Activated CD8-positive, alpha-beta memory T cell treated with anti-CD3 and anti-CD28 coated beads, Interleukin-2, amount 10 ng/mL, durations not matched to agents 7 days and 5 days (primary cell): ENCODE measurements around the gene LIMCH1. TPM values are rescaled to one million over a fixed set of nuclear protein-coding genes. Genes with fewer than 3 reads are reported as not detected.

Experiments
- ATAC-seq: fragments of 150-1000 bp; cut with Tn5 transposase; one replicate; pipeline ENCODE4 v1.10.0; 2021; ENCODE audit warnings: moderate library complexity
- CTCF ChIA-PET: fragments of 350-600 bp; sonication (Branson Sonifier 250); formaldehyde crosslinking; loops from one replicate; lab custom pipeline; 2021; ENCODE audit warnings: antibody characterized with exemption; lab: Charles Lee
- DNase-seq: peaks from one replicate; pipeline ENCODE4 v3.0.0-alpha.2; 2020
- H3K27ac Mint-ChIP-seq: one replicate; pipeline ENCODE4 v1.8.0; 2021; ENCODE audit warnings: mild to moderate bottlenecking, mixed read lengths
- H3K27me3 Mint-ChIP-seq: one replicate; pipeline ENCODE4 v1.8.0; 2021; ENCODE audit warnings: mixed read lengths
- H3K36me3 Mint-ChIP-seq: one replicate; pipeline ENCODE4 v1.8.0; 2021; ENCODE audit warnings: mild to moderate bottlenecking, mixed read lengths
- H3K4me1 Mint-ChIP-seq: one replicate; pipeline ENCODE4 v1.8.0; 2021; ENCODE audit warnings: mixed read lengths
- H3K4me3 Mint-ChIP-seq: one replicate; pipeline ENCODE4 v1.8.0; 2021; ENCODE audit warnings: mild to moderate bottlenecking, moderate library complexity, mixed read lengths
- H3K9me3 Mint-ChIP-seq: one replicate; pipeline ENCODE4 v1.8.0; 2022; ENCODE audit warnings: low read depth, mixed read lengths
- total RNA-seq, 2 experiments: library from RNA; stranded (reverse); gene quantifications; one replicate each; pipeline ENCODE4 v1.2.3, GENCODE V29; 2021

The LIMCH1 gene
- total RNA-seq, 2 experiments from 2014 or later: not detected

DNA sequence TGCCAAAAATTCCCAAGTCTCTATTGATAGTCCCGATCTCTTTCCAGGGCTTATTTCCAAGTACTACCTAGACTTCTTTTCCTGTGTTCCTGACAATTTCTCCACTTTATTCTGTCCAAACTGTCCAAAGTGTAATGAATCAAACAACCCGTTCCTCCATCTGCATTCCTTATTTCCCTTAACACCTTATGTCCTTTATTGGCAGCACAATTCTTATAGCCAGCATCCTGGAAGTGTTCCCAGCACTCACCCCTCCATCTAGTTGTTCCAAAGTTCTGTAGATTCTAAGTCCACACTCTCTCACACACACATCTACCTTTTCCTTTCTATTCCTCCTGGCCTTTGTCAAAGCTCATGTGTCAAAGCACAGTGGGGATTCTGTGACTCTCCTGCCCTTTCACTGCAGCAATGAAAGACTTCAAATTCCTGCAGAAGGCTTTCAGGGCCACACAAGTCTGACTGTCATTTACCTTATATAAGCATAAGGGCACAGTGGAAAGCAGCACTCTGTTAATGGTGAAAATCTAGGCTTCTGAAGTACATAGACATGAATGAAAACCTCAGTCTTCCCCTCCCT is 22.1 kb downstream of the LIMCH1 start:
- no peak overlapping the region for H3K27ac Mint-ChIP-seq
- H3K9me3 Mint-ChIP-seq: no peaks in the 10 kb centered on the region
- DNase-seq (no peak), ATAC-seq (no peak)
- peaks cover 6% of the 10 kb centered on the region for H3K27me3 Mint-ChIP-seq
- no peaks in the 10 kb centered on the region for H3K36me3 Mint-ChIP-seq
- H3K4me1 Mint-ChIP-seq: no peaks in the 10 kb centered on the region
- H3K4me3 Mint-ChIP-seq: no peak overlapping the region
- CTCF ChIA-PET: no interaction called here

DNA sequence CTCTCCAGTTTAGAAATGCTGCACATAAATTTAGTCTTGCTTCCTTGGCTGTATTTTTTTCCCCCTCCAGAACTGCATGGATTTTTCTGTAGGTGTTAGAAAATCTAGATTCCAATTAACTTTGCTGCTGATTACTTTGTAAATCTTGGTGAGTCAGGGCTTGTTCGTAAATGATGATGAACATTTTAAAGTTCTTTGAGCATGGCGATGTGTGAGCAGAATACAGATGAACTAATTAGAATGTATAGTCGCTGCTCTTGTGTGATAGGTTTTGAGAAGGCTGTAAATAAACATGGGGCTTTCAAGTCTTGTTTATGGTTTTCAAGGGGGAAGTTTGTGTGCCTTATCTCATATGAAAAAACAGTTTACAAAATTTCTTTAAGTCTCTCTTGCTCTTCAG is 23.3 kb downstream of the LIMCH1 start:
- Mint-ChIP-seq H3K4me1 (no peaks in the 10 kb centered on the region), H3K27me3 (peaks cover 6% of the 10 kb centered on the region), H3K4me3 (no peak overlapping the region), H3K27ac (no peak overlapping the region), H3K9me3 (no peaks in the 10 kb centered on the region), H3K36me3 (no peaks in the 10 kb centered on the region)
- CTCF ChIA-PET: no interaction called here
- DNase-seq: no peak
- ATAC-seq: no peak

DNA sequence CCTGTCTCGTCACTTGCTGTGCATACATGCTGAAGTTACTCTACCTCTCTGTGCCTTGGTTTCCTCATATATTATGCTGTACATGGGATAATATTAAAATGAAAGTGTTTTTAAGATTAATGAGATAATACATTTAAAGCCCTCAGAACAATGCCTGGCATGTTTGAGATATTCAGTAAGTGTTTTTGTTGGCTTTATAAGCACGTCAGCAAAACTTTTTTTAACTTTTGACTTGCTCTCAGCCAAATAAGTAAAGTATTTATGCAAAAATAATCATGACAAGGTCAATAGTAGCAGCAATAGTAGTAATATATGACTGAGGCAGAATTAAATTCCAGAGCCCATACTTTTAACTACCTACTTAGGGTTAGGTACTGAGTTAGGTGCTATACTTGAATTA is 29.2 kb downstream of the LIMCH1 start:
- Mint-ChIP-seq H3K9me3 (no peaks in the 10 kb centered on the region), H3K4me1 (no peaks in the 10 kb centered on the region), H3K27ac (no peak overlapping the region), H3K27me3 (peaks cover 6% of the 10 kb centered on the region), H3K4me3 (no peak overlapping the region), H3K36me3 (no peaks in the 10 kb centered on the region)
- CTCF ChIA-PET: no interaction called here
- no peak for DNase-seq
- no peak for ATAC-seq

DNA sequence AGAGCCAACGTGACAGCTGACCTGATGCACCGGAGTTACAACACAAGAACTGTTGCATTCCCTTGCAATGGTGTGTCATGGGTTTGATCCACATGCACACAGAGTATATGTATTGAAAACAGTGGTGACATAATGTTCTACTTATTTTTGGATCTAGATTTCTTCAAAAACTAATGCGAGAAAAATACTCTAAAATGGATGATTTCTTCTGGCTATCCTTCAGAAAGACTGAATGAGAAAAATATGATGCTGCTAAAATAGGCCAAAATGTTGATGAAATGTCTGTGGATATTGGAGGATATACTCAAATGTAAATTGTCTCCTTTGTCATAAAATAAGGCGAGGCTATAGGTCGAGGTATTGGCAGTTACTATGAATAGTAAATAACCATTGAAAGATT is 30.4 kb downstream of the LIMCH1 start:
- Mint-ChIP-seq H3K4me1 (no peaks in the 10 kb centered on the region), H3K4me3 (no peak overlapping the region), H3K36me3 (no peaks in the 10 kb centered on the region), H3K27ac (no peak overlapping the region), H3K9me3 (no peaks in the 10 kb centered on the region), H3K27me3 (peaks cover 6% of the 10 kb centered on the region)
- CTCF ChIA-PET: no interaction called here
- ATAC-seq: no peak
- DNase-seq: no peak

DNA sequence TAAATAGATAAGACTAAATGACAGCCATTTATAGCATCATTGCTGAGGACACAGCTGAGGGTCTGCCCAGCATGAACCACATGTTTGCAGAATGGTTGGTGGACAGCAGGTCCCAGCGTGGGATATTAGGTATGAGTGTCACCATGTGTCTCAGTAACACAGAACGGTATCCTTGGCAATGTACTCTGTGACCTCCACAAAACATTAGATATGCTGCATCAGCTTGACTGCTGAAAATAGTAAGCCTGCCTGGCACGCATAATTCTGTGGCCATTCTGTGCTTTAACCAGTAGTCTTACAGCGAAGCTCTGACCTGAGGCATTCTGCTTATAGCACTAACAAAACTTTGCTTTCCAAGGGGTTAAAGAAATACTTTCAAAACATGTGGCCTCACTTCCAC is 32.0 kb downstream of the LIMCH1 start:
- H3K4me1 Mint-ChIP-seq: no peaks in the 10 kb centered on the region
- H3K27me3 Mint-ChIP-seq: no peaks in the 10 kb centered on the region
- H3K27ac Mint-ChIP-seq: no peak overlapping the region

DNA sequence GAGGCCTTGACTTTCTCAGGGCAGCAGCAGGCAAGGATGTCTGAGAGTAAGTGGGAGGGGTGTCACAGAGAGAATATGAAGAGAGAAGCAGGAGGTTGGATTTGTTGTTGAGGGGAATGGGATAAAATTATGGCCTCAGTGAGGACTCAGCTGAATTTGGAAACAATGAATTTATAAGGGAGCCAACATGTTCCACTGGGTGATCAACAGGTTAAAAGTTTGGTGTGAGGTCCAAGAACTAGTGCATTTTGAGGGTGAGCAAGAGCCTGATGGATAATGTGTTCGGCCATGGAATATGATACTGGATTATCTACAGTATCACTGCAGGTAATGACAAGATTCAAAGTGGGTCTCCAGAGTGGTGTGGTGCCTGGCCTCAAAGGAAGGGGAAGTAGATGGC is 33.5 kb downstream of the LIMCH1 start:
- Mint-ChIP-seq H3K27ac (no peak overlapping the region), H3K9me3 (no peaks in the 10 kb centered on the region), H3K36me3 (no peaks in the 10 kb centered on the region), H3K27me3 (no peaks in the 10 kb centered on the region), H3K4me1 (no peaks in the 10 kb centered on the region), H3K4me3 (no peak overlapping the region)
- no peak for DNase-seq
- CTCF ChIA-PET: no interaction called here
- no peak for ATAC-seq

More for the DNA sequence above, 32.0 kb downstream of the LIMCH1 start:
- DNase-seq (no peak), ATAC-seq (no peak)
- Mint-ChIP-seq H3K4me3 (no peak overlapping the region), H3K36me3 (no peaks in the 10 kb centered on the region), H3K9me3 (no peaks in the 10 kb centered on the region)
- CTCF ChIA-PET: no interaction called here

DNA sequence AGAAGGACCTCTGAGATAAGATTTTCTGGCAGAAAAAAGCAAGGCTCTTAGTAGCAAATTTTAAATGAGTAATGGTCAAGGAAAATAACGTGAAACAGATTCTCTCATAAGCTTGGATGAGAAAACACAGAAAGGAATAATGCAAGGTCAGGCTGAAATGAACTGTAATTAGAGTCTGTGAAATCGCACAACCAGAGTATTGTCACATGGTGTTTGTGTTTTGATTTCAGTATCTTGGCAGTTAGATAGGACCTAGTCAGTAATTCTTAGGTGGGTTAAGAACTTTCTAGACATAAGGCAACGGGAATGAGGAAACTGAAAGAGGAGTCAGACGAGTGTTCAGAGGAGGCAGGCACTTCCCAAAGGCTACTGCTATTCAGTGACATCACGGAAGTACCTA is 34.6 kb downstream of the LIMCH1 start:
- Mint-ChIP-seq H3K36me3 (no peaks in the 10 kb centered on the region), H3K4me1 (no peaks in the 10 kb centered on the region), H3K4me3 (no peak overlapping the region), H3K27ac (no peak overlapping the region), H3K27me3 (no peaks in the 10 kb centered on the region), H3K9me3 (no peaks in the 10 kb centered on the region)
- DNase-seq (no peak), ATAC-seq (no peak)
- CTCF ChIA-PET: no interaction called here

DNA sequence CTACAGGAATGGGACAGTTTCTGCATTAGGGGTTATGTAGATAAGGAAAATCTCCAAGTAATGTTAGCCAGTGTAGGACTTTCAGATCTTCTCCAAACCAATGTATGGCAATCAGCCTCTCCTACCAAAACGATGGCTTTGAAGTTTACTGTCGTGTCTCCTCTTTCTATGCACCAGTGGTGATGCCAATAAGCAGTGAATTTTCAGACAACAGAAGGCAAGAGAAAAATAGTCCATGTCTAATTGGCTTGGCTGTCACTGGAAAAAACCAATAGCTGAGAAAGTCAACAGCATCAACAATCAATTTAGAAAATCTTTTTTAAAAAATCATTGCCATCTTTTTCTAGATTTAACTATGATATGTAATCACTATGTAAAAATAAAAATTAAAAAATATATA is 35.0 kb downstream of the LIMCH1 start:
- Mint-ChIP-seq H3K27ac (no peak overlapping the region), H3K27me3 (no peaks in the 10 kb centered on the region), H3K9me3 (no peaks in the 10 kb centered on the region), H3K4me3 (no peak overlapping the region), H3K4me1 (no peaks in the 10 kb centered on the region), H3K36me3 (no peaks in the 10 kb centered on the region)
- DNase-seq (no peak), ATAC-seq (no peak)
- CTCF ChIA-PET: no interaction called here

DNA sequence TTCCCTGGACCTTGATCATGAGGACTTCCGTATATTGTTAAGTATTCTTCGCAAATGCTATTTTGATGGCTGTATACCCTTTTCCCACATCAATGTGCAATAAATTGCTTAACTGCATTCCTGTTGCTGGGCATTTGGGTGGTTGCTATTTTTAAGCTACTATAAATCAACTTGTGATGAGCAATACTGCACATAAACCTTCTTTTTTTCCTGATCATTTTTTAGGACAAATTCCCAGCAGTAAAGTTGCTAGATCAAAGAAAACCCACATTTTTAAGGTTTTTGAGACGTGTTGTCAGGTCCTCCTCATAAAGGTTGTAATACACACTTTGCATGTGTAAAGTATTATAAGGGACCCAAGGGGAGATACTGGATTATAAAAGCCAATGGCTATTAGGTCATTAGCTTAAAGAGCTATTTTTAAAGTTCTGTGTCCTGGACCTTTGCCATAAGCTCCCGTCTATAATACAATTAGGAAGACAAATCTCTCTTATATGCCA is 35.6 kb downstream of the LIMCH1 start:
- Mint-ChIP-seq H3K9me3 (no peaks in the 10 kb centered on the region), H3K4me3 (no peak overlapping the region), H3K36me3 (no peaks in the 10 kb centered on the region), H3K27ac (no peak overlapping the region), H3K27me3 (no peaks in the 10 kb centered on the region), H3K4me1 (no peaks in the 10 kb centered on the region)
- CTCF ChIA-PET: no interaction called here
- DNase-seq (no peak), ATAC-seq (no peak)

DNA sequence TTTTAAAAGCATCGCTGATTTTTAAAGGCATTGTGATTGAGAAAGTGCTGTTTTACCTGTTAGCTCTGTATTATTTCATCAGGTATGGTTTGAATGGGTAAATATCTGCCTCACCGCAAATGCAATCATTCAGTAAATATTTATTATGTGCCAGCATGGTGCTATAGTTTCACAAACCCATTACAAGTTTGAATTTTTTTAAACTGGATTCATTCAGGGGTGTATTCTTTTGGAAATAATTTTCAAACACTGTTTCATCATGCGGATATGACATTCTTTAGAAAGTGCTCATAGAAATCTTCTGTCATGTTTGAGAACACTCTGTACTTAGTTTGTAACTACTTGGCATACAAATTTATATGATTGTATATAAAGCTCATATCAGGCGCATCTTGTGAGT is 37.2 kb downstream of the LIMCH1 start:
- CTCF ChIA-PET: no interaction called here

DNA sequence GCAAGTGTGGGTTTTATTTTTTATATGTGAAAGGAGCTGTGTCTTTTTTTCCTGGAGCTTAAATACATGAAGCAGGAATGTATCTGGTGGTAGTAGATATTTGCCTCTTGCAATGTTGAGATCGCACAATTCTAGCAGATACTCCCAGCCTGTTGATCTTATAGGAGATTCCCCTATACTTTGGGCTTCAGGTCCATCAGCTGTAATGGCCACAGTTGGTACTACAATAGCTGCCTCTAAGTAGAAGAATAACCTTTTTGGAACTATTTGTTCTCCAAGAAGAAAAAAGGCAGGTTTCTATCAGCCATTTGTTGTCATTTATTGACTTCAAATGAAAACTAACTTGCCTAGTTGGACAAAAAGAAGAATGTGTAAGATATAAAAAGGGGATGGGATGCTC is 37.7 kb downstream of the LIMCH1 start:
- CTCF ChIA-PET: no interaction called here
- Mint-ChIP-seq H3K9me3 (no peaks in the 10 kb centered on the region), H3K27me3 (no peaks in the 10 kb centered on the region), H3K36me3 (no peaks in the 10 kb centered on the region), H3K4me1 (no peaks in the 10 kb centered on the region), H3K27ac (no peak overlapping the region), H3K4me3 (no peak overlapping the region)
- DNase-seq (no peak), ATAC-seq (no peak)

More for the DNA sequence above, 37.2 kb downstream of the LIMCH1 start:
- DNase-seq (no peak), ATAC-seq (no peak)
- Mint-ChIP-seq H3K27me3 (no peaks in the 10 kb centered on the region), H3K9me3 (no peaks in the 10 kb centered on the region), H3K4me3 (no peak overlapping the region), H3K36me3 (no peaks in the 10 kb centered on the region), H3K4me1 (no peaks in the 10 kb centered on the region), H3K27ac (no peak overlapping the region)

DNA sequence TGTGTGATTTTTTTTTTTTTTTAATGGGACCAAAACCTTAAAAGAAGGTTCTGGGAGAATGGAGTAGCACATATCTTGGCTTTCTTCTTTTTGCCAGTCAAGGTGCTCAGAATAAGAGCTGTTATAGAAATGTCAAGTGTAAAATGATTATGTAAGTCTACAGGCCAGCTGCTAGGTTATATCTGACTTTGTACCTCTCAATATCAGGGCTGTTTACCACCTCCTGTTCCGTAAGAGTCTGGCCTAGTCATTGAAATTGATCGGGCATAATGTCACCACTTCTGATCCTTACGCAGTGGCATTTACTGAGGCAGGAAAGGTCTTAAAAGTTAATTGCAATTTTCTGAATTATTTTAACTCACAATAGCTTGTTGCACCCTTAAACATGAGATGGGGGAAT is 41.1 kb downstream of the LIMCH1 start:
- no peaks in the 10 kb centered on the region for H3K4me1 Mint-ChIP-seq
- H3K27ac Mint-ChIP-seq: no peak overlapping the region
- H3K36me3 Mint-ChIP-seq: no peaks in the 10 kb centered on the region
- H3K4me3 Mint-ChIP-seq: no peak overlapping the region
- no peak for ATAC-seq
- DNase-seq: no peak
- no peaks in the 10 kb centered on the region for H3K27me3 Mint-ChIP-seq
- H3K9me3 Mint-ChIP-seq: no peaks in the 10 kb centered on the region
- CTCF ChIA-PET: no interaction called here

DNA sequence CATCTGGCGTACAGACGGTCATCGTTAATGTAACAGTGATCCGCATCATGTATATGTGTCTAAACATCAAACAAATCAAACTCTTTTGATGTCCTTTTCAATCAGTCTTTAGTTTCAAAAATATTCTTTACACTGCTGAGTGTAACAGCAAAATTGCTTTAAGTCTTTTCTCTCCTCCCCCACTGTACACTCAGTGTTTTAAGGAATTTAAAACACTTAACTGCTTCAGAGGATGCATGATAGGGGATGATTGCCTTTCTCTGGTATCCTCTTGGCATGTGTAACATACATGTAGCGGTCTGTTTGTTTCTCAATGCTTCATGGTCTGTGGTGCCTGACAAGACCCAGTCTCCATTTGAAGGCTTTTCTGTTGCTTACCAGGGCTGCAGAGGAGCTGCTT is 41.6 kb downstream of the LIMCH1 start:
- DNase-seq (no peak), ATAC-seq (no peak)
- H3K27ac Mint-ChIP-seq: no peak overlapping the region

DNA sequence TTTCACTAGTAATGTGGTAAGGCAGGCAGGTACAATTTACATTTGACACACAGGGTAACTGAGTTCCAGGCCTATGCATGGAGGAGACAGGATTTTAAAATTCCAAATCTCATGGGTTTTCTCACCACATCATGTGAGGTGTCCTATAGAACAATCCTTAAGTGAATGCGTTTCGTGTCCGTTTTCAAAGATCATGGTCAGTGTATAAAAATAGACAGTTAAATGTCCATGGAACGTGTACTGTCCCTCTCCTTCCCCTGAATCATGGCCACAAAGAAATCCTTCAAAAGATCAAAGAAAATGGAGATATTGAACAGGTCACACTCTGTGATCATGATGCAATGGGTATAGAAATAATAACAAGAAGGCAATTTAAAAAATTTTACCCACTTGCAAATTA is 42.0 kb downstream of the LIMCH1 start:
- CTCF ChIA-PET: no interaction called here
- no peaks in the 10 kb centered on the region for H3K27me3 Mint-ChIP-seq
- DNase-seq (no peak), ATAC-seq (no peak)
- H3K27ac Mint-ChIP-seq: no peak overlapping the region
- peaks cover 2% of the 10 kb centered on the region for H3K9me3 Mint-ChIP-seq
- no peak overlapping the region for H3K4me3 Mint-ChIP-seq
- H3K36me3 Mint-ChIP-seq: no peaks in the 10 kb centered on the region
- H3K4me1 Mint-ChIP-seq: no peaks in the 10 kb centered on the region

More for the DNA sequence above, 41.6 kb downstream of the LIMCH1 start:
- Mint-ChIP-seq H3K4me1 (no peaks in the 10 kb centered on the region), H3K9me3 (no peaks in the 10 kb centered on the region), H3K4me3 (no peak overlapping the region), H3K27me3 (no peaks in the 10 kb centered on the region), H3K36me3 (no peaks in the 10 kb centered on the region)
- CTCF ChIA-PET: no interaction called here
